Raji (cell line): ENCODE results near the gene CIITA.
A peak's percentile ranks its signal among the peaks of the same experiment; 100 is the strongest.

Source experiments
- POLR2A ChIP-seq: IDR thresholded peaks from 2 replicates; pipeline ENCODE4 v1.6.1; 2011; ENCODE audit warnings: low read depth, low read length, control low read depth; ENCODE audit not compliant: insufficient read depth

CIITA gene

DNA sequence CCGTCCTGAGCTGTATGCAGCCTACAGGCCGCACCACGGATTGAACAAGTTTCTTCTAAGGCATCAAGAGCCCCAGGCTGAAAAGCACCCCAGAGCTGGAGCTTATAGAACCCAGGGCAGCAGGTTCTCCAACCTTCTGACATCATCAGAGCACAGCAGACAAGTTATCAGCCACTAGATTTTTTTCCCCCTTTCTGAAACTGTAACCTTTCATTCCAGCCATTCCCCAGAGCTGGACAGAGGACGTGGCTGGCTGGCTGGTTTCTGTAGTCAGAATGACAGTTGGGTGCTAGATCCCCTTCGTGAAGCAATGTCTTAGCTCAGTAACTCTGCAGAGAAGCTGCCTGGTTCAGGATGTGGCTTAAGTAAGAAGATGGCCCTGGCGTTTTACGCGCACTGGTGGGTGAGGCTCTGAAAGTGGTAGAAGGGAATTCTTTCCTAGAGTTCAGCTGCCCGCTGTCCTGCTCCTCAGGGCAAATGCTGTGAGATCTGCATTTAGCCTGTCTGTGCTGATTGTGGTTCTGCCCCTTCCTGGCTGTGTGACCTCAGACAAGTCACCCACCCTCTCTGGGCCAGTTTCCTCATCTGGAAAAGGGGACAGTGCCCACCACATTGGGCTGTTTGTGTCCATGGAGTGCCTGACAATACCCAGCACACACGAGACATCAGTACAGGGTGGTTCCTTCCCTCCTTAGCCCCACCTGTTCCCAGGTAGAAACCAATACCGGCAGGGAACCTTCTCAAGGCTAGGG is 56.1 kb downstream of the CIITA start:
- peak; percentile 40; the same call in 1 of the 2 replicates for TF ChIP-seq POLR2A

- no peak for TF ChIP-seq POLR2A
Observed at GRCh38 chr16:10933865-10934264, 56.9 kb downstream of the CIITA start.

GRCh38 chr16:10934325-10935107 is 57.5 kb downstream of the CIITA start:
- no peak for TF ChIP-seq POLR2A

DNA sequence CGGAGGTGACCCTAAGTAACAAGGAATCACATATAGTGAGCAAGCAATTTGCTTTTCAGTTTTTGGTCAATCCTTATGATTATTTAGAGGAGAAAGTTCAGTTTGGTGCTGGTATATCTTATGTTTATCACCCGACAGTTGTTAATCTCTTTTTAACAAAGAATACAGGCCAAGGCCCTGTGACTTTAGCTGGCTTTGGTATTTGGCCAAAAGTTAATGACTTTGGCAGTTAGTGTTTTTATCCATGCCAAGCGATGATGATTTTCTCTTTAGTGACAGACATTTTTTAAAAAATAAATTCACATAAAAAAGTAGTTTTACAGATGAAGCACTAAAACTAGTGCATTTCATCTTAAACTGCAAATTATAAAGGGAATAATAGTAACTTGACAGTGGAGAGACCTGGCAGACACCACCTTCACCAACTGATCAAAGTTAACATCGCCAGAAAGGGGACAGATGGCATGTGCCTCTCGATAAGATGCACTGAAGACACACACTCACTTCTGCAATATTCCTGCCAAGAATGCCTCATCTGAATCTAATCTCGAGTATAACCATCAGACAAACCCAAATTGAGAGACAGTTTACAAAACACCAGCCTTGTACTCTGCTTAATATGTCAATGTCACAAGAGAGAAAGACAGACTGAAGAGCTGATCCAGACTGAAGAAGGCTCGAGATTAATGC is 58.4 kb downstream of the CIITA start:
- TF ChIP-seq POLR2A, result no peak

- 0 out of 2 replicates have a peak, but pooled peaks have one; percentile 7 for TF ChIP-seq POLR2A
Observed at GRCh38 chr16:10936272-10936984, 59.4 kb downstream of the CIITA start.

DNA sequence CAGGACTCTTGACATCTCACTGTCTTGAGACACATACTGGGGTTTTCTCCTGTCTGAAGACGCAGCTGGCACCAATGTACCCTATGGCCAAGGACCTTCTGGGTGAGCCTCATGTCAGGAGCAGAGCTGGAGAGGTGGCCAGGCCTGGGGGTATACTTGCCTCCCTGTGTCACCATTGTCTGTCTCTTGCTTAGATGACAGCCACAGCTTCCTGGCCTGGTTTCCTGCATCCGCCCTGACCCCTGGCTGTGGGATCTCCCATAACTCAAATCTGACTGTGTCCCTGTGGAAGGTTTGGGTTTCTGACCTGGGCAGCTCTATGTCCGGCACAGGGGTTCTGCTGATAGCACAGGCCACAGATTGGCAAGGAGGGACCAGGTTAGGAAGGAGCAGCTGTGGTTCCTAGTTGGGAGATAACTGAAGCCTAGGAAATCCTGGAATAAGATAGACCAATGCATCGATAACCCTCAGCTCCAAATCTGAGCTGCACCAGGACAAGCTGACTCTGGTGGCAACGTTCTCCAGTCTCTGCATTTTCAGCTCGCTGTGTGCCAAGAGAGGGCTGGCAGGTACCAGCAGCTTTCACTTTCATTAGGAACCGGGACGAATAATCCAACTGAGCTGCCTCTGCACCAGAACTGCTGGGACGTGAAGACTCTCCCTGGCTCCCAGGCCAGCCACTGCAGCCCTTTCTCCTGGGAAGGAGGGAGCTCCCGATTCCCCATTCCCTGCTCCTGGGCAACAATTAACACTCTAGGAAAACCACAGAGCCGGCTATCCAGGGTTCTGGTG is 60.3 kb downstream of the CIITA start:
- 0 out of 2 replicates have a peak, but pooled peaks have one; percentile 14 for TF ChIP-seq POLR2A

DNA sequence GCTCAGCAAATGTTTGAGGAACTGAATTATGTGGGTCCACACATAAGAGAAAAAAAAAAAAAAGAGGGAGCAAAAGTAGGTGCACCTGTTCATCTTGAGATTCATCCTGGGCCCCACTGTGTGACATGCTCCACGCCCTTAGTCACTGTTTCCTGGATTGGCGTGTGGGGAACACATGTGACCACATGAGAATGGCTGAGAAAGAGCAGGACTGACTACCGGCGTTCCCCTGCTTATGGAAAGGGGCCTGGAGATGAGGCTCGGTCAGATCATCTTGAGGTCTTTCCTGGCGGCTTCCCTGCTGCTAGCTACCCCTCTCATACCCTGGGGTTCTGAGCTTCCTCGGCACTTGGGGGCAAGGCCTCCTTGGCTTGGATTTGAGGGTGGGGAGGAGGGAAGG is 61.3 kb downstream of the CIITA start:
- 0 out of 2 replicates have a peak, but pooled peaks have one; percentile 4 for TF ChIP-seq POLR2A

DNA sequence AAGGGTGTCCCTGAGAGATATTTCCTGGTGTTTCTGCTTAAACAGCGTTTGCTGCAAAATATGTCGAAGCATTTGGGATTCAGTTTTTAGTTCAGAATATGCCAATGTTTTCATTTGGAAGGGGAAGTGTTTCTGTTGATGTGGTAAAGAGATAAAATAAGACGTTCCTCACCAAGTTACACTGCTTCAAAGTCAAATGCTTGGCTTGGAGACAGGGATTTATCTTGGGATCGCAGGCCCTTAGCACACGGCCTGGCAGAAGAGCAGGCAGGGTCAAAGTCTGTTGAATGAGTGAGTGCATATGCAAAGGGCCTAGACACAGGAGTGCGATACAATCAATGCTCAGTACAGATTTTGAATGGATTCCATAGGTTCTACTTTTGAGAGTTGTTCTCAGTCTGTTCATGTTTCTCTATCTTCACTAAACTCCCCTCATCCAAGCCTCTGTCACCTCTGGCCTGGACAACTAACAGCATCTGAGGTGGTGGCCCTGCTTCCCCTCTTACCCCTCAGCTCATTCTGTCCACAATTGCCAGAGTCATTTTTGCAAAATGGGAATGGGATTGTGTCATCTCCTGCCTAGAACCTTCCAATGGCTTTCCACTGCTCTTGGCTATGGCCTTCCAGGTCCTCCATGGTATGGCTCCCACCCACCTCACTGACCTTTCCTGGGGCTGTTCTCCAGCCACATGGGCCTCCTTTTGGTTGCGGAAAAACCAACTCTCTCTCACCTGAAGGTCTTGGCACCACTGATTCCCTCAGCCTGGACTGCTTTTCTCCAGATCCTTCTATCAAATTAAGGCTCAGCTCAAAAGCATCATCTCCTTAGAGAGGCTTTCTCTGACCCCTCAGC is 62.0 kb downstream of the CIITA start:
- TF ChIP-seq POLR2A, result no peak

- TF ChIP-seq POLR2A, result no peak
Observed at GRCh38 chr16:10939649-10940234, 62.7 kb downstream of the CIITA start.

GRCh38 chr16:10940501-10941079 is 63.6 kb downstream of the CIITA start:
- TF ChIP-seq POLR2A, result 0 out of 2 replicates have a peak, but pooled peaks have one; percentile 22

GRCh38 chr16:10941127-10941933 is 64.3 kb downstream of the CIITA start:
- no peak for TF ChIP-seq POLR2A
